Stomach (tissue), 9 donors: Measurements from ENCODE around the gene SLFN14. TPM values are rescaled to one million over a fixed set of nuclear protein-coding genes. Genes with fewer than 3 reads are reported as not detected.
A peak's percentile ranks its signal among the peaks of the same experiment; 100 is the strongest.
"Not testable (repeated sequence)": the region's sequence is repeated elsewhere in the genome, so short reads cannot be mapped to it uniquely, and the experiment has no call there.

Source experiments
- DNase-seq, 2 donors: peaks; one replicate each; pipeline versions ENCODE4 v3.0.0 to v3.0.0-alpha.2; 2013 to 2019
- H3K27ac ChIP-seq, 5 donors: fragments of 200-600 bp in 4 of 5; sonication (generic) in 4 of 5; one replicate each; pipeline ENCODE4 v1.5.1; 2013 to 2019; ENCODE audit warnings: mild to moderate bottlenecking in 1 of 5, moderate library complexity in 1 of 5
- H3K27me3 ChIP-seq, 3 donors: fragments of 200-600 bp; sonication (generic); one replicate each; pipeline ENCODE4 v1.5.1; 2017 to 2019; ENCODE audit warnings: mixed run types in 1 of 3
- H3K36me3 ChIP-seq, 4 donors: fragments of 200-600 bp; sonication (generic); 1 replicate in 3 of 4; 2 replicates in 1 of 4; pipeline ENCODE4 v1.5.1; 2016 to 2019
- H3K4me1 ChIP-seq, 4 donors: fragments of 200-600 bp; sonication (generic); one replicate each; pipeline ENCODE4 v1.5.1; 2016 to 2019
- H3K4me3 ChIP-seq, 4 donors: fragments of 200-600 bp; sonication (generic) in 3 of 4; one replicate each; pipeline ENCODE4 v1.5.1; 2016 to 2019; ENCODE audit warnings: mild to moderate bottlenecking in 1 of 4
- H3K9me3 ChIP-seq, 4 donors: fragments of 200-600 bp; sonication (generic); one replicate each; pipeline ENCODE4 v1.5.1; 2016 to 2019
- EP300 ChIP-seq: sonication (generic); formaldehyde crosslinking; IDR thresholded peaks from one replicate; pipeline ENCODE4 v1.6.1; 2017; ENCODE audit warnings: antibody characterized with exemption
- POLR2A ChIP-seq, 4 donors: fragments of 450-650 bp; IDR thresholded peaks; one replicate each; pipeline ENCODE4 v1.6.1; 2016; ENCODE audit warnings: antibody characterized with exemption in 4 of 4, control low read depth in 2 of 4, mild to moderate bottlenecking in 1 of 4, moderate library complexity in 1 of 4
- POLR2AphosphoS5 ChIP-seq, 3 donors: sonication (generic); formaldehyde crosslinking; IDR thresholded peaks; one replicate each; pipeline ENCODE4 v1.6.1; 2016; ENCODE audit warnings: antibody characterized with exemption in 3 of 3
- WGBS, 5 donors: extraction: QIAGEN DNeasy Blood & Tissue Kit in 3 of 5; methylation state at CpG; one replicate each; pipeline versions ENCODE4 v1.1.5 to v1.1.7; 2013 to 2018; 5-methylcytosine and 5-hydroxymethylcytosine counted together
- intact Hi-C: fragments of 100-400 bp; cut with DNase I; formaldehyde crosslinking; loops from one replicate; pipeline ENCODE4 v1.15.1; 2023; ENCODE audit warnings: low total_unique reads
- polyA plus RNA-seq, 3 donors: library from polyadenylated mRNA; stranded (reverse); fragments of 200-250 nt; gene quantifications; one replicate each; pipeline ENCODE4 v1.2.3, GENCODE V29; 2013
- total RNA-seq, 5 donors: library from RNA; depleted of rRNA; stranded (reverse); fragments of >200 nt; gene quantifications; one replicate each; pipeline versions ENCODE4 v1.1.0 to v1.2.3, GENCODE V29; 2014 to 2016
- TF ChIP-seq, protein P1 (sequence below), 7 experiments: fragments of 450-650 bp in 4 of 7; fragments of 200-600 bp in 3 of 7; sonication (generic) in 3 of 7; IDR thresholded peaks; one replicate each; pipeline ENCODE4 v1.5.1; 2016 to 2019; ENCODE audit warnings: antibody characterized with exemption in 7 of 7, control low read depth in 2 of 7, mild to moderate bottlenecking in 1 of 7
- donor health status: healthy with polysubstance abuse.
- donor health status: Bipolar disorder and iron deficiency.
- donor health status: healthy.

The SLFN14 gene
- total and polyA plus RNA-seq, 8 donors = not detected

DNA sequence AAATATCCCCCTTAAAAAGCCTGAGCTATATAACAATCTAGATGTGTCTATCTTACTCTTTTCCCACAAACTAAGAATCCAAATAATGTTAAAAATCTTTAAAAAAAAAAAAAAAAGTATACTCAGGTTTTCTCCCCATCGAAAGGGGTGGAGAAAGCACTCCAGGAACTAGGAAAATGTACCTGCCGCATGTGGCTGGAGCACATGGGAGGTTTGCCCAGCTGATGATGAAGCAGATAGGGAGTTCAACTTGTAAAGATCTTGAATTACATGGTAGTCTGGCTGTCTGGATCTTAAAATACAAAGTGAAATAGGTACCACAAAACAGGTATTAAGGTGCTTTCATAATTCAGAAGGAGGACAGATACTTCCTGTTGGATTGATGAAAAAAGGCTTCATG lies 8.8 kb upstream of the SLFN14 start:
- Histone ChIP-seq H3K27ac (no peak overlapping the region), H3K27me3 (no peaks in the 10 kb centered on the region), H3K4me3 (peak overlapping the region in 2 of 4 donors; percentile 76 to 84), H3K36me3 (peaks cover 0 to 14% (median 10%) of the 10 kb centered on the region in 4 donors), H3K4me1 (peaks cover 23 to 37% (median 29%) of the 10 kb centered on the region in 4 donors), H3K9me3 (no peaks in the 10 kb centered on the region)
- intact Hi-C loops = no loop called here
- DNase-seq = no peak
- TF ChIP-seq POLR2A (IDR thresholded peaks at IDR 0.05) (no peak), POLR2AphosphoS5 (IDR thresholded peaks at IDR 0.05) (no peak), EP300 (no peak)
- TF ChIP-seq, protein P1, sequence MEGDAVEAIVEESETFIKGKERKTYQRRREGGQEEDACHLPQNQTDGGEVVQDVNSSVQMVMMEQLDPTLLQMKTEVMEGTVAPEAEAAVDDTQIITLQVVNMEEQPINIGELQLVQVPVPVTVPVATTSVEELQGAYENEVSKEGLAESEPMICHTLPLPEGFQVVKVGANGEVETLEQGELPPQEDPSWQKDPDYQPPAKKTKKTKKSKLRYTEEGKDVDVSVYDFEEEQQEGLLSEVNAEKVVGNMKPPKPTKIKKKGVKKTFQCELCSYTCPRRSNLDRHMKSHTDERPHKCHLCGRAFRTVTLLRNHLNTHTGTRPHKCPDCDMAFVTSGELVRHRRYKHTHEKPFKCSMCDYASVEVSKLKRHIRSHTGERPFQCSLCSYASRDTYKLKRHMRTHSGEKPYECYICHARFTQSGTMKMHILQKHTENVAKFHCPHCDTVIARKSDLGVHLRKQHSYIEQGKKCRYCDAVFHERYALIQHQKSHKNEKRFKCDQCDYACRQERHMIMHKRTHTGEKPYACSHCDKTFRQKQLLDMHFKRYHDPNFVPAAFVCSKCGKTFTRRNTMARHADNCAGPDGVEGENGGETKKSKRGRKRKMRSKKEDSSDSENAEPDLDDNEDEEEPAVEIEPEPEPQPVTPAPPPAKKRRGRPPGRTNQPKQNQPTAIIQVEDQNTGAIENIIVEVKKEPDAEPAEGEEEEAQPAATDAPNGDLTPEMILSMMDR (IDR thresholded peaks at IDR 0.05) = no peak
- 30 to 68% (median 54%) methylated on average over 2 of the region's 2 CpGs for WGBS, 5 donors

DNA sequence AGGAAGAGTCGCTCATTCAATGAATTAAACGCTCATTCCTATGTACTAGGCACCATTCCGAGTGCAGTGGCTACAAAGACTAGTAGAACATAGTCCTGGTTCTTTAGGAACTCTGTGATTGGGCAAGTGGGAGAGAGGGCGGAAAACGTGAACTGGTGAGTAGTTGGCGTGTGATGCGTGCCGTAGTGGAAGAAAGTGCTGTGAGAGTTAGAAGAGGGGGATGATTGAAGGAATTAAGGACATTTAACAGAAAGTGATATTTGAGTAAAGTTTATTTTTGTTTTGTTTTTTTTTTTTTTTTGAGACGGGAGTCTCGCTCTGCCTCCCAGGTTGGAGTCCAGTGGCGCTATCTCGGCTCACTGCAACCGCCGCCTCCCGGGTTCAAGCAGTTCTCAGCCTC lies 7.9 kb upstream of the SLFN14 start:
- 16 to 20% (median 18%) methylated on average over 15 of the region's 15 CpGs for WGBS, 5 donors
- Histone ChIP-seq H3K4me1 (peaks cover 23 to 37% (median 29%) of the 10 kb centered on the region in 4 donors), H3K36me3 (peaks cover 0 to 6% (median 3%) of the 10 kb centered on the region in 4 donors), H3K27me3 (no peaks in the 10 kb centered on the region), H3K9me3 (no peaks in the 10 kb centered on the region), H3K4me3 (peak overlapping the region; percentile 63 to 84 (median 72)), H3K27ac (peak overlapping the region in 4 of 5 donors; percentile 84 to 91 (median 86))
- peak in 1 of 2 donors; percentile 55 for DNase-seq
- TF ChIP-seq POLR2A (IDR thresholded peaks at IDR 0.05) (no peak), EP300 (no peak), POLR2AphosphoS5 (IDR thresholded peaks at IDR 0.05) (no peak)
- TF ChIP-seq, protein P1 (IDR thresholded peaks at IDR 0.05) = no peak
- intact Hi-C loops = no loop called here

DNA sequence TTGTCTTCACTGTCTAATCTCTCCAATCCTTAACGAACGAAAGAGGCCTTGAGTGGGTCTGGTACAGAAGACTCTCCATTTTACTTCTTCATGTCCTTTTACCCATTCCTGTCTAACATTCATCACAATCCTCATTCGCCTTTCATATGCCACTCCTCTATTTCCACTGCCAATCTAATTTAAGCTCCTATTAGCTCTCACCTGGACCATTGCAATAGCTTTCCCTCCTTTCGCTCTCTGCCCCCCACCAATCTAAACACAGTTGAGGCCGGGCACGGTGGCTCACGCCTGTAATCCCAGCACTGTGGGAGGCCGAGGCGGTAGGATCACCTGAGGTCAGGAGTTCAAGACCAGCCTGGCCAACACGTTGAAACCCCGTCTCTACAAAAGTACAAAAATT lies 6.3 kb upstream of the SLFN14 start:
- Histone ChIP-seq H3K27ac (peak overlapping the region in 3 of 5 donors; percentile 84 to 91 (median 87)), H3K4me3 (peak overlapping the region; percentile 63 to 84 (median 72)), H3K27me3 (peaks cover 0 to 6% (median 0%) of the 10 kb centered on the region in 3 donors), H3K9me3 (no peaks in the 10 kb centered on the region), H3K4me1 (peaks cover 23 to 37% (median 29%) of the 10 kb centered on the region in 4 donors), H3K36me3 (no peaks in the 10 kb centered on the region)
- WGBS, 5 donors = 59 to 71% (median 66%) methylated on average over 11 of the region's 11 CpGs
- no peak for DNase-seq
- TF ChIP-seq POLR2AphosphoS5 (IDR thresholded peaks at IDR 0.05) (no peak), EP300 (no peak), POLR2A (IDR thresholded peaks at IDR 0.05) (no peak)
- TF ChIP-seq, protein P1 (IDR thresholded peaks at IDR 0.05) = no peak
- intact Hi-C loops = no loop called here

DNA sequence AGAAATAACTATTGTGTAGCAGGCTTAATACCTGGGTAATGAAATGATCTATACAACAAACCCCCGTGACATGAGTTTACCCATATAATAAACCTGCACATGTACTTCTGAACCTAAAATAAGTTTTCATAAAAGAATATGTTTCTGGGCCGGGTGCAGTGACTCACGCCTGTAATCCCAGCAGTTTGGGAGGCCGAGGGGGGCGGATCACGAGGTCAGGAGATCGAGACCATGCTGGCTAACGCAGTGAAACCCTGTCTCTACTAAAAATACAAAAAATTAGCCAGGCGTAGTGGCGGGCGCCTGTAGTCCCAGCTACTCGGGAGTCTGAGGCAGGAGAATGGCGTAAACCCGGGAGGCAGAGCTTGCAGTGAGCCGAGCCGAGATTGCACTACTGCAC lies 2.6 kb upstream of the SLFN14 start:
- H3K36me3 ChIP-seq, H3K4me1 ChIP-seq, DNase-seq, H3K4me3 ChIP-seq, intact Hi-C loops, H3K9me3 ChIP-seq, H3K27ac ChIP-seq, H3K27me3 ChIP-seq: not testable (repeated sequence)
- WGBS, 5 donors = 81 to 86% (median 85%) methylated on average over 14 to 16 of the region's 16 CpGs

DNA sequence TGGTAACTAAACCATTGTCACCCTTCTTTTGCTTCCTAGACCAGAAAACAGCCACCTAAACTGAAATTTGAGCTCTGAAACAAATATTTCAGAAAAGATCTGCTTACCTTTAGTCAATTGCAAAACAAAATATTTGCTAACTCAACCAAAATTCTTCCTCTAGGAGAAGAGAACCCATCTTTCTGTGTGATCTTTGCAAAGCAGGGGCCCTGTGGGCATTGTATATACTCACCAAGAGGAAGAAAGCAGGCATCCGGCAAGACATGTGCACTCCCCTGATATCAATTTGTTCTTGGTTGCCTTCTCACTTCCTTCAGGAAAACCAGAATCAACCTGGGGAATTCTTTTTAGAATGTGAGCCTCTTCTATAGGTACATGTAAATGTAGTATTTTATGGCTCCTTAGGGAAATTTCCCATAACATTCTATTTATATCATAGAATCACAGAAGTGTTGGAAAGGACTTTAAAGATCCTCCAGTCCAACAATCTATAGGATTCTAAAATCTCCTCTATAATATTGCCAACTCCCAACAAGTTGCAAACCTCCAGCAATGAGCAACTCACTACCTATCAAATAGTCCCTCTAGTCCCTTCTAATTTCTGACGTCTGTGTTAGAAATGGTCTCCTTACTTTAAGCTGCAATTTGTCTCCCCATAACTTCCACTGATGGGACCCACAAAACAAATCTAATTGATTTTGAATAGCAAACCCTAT lies 966 bp downstream of the SLFN14 start:
- peaks cover 0 to 9% (median 0%) of the 10 kb centered on the region in 3 donors for H3K27me3 ChIP-seq
- no peak overlapping the region for H3K4me3 ChIP-seq
- intact Hi-C loops = no loop called here
- H3K27ac ChIP-seq = no peak overlapping the region
- no peaks in the 10 kb centered on the region for H3K4me1 ChIP-seq
- WGBS, 5 donors = 60 to 68% (median 65%) methylated on average over 2 of the region's 2 CpGs
- DNase-seq = no peak
- no peaks in the 10 kb centered on the region for H3K9me3 ChIP-seq
- no peak for TF ChIP-seq EP300
- no peak for TF ChIP-seq POLR2A (IDR thresholded peaks at IDR 0.05)
- TF ChIP-seq, protein P1 (IDR thresholded peaks at IDR 0.05) = no peak
- no peak for TF ChIP-seq POLR2AphosphoS5 (IDR thresholded peaks at IDR 0.05)
- no peaks in the 10 kb centered on the region for H3K36me3 ChIP-seq
